Liver (tissue), 3 donors: Measurements from ENCODE around the gene LRRC36.

Source experiments
- CTCF ChIP-seq: fragments of 150-350 bp; IDR thresholded peaks from 2 replicates; pipeline ENCODE4 v1.5.1; 2017; ENCODE audit warnings: improper control_type of control experiment, low read depth, low read length; ENCODE audit not compliant: missing input control
- EGR1 ChIP-seq, 2 donors: IDR thresholded peaks; 2 replicates each; pipeline ENCODE4 v1.6.1; 2016 to 2018; ENCODE audit warnings: antibody characterized with exemption in 2 of 2, low read depth in 2 of 2
- FOXA1 ChIP-seq: IDR thresholded peaks from 2 replicates; pipeline ENCODE4 v1.6.1; 2016; ENCODE audit warnings: antibody characterized with exemption
- GABPA ChIP-seq, 2 donors: IDR thresholded peaks in 1 of 2; conservative IDR thresholded peaks in 1 of 2; 2 replicates each; pipeline ENCODE4 v1.6.1; 2016; ENCODE audit warnings: antibody characterized with exemption in 2 of 2, mild to moderate bottlenecking in 1 of 2, moderate library complexity in 1 of 2
- HNF4G ChIP-seq: IDR thresholded peaks from 2 replicates; pipeline ENCODE4 v1.6.1; 2016; ENCODE audit warnings: antibody characterized with exemption
- JUND ChIP-seq, 2 donors: IDR thresholded peaks; 2 replicates each; pipeline ENCODE4 v1.6.1; 2016; ENCODE audit warnings: antibody characterized with exemption in 2 of 2
- MAX ChIP-seq: IDR thresholded peaks from 2 replicates; pipeline ENCODE4 v1.6.1; 2016; ENCODE audit warnings: antibody characterized with exemption
- RAD21 ChIP-seq, 2 donors: IDR thresholded peaks; 2 replicates each; pipeline ENCODE4 v1.6.1; 2016; ENCODE audit warnings: antibody characterized with exemption in 2 of 2, mild to moderate bottlenecking in 2 of 2
- REST ChIP-seq: IDR thresholded peaks from 2 replicates; pipeline ENCODE4 v1.6.1; 2016; ENCODE audit warnings: antibody characterized with exemption, mild to moderate bottlenecking
- RXRA ChIP-seq, 2 donors: IDR thresholded peaks; 2 replicates each; pipeline ENCODE4 v1.6.1; 2017 to 2018; ENCODE audit warnings: antibody characterized with exemption in 2 of 2, mild to moderate bottlenecking in 1 of 2
- SP1 ChIP-seq: IDR thresholded peaks from 2 replicates; pipeline ENCODE4 v1.6.1; 2018; ENCODE audit warnings: antibody characterized with exemption, mild to moderate bottlenecking
- TAF1 ChIP-seq: conservative IDR thresholded peaks from 2 replicates; pipeline ENCODE4 v1.6.1; 2016; ENCODE audit warnings: antibody characterized with exemption, mild to moderate bottlenecking
- YY1 ChIP-seq: IDR thresholded peaks from 2 replicates; pipeline ENCODE4 v1.6.1; 2016; ENCODE audit warnings: antibody characterized with exemption, mild to moderate bottlenecking
- ZBTB33 ChIP-seq: IDR thresholded peaks from 2 replicates; pipeline ENCODE4 v1.6.1; 2016; ENCODE audit warnings: antibody characterized with exemption
- donor health status: healthy.
- donor health status: healthy.

- TF ChIP-seq CTCF (no peak), MAX (no peak), SP1 (no peak), TAF1 (no peak), JUND (IDR thresholded peaks at IDR 0.05) (no peak), RAD21 (IDR thresholded peaks at IDR 0.05) (no peak), EGR1 (IDR thresholded peaks at IDR 0.05; ENCODE audit: low read depth in 2 of 2) (no peak), ZBTB33 (no peak), REST (no peak), RXRA (IDR thresholded peaks at IDR 0.05) (no peak), HNF4G (no peak), GABPA (IDR thresholded peaks at IDR 0.05 in 1 of 2, conservative IDR thresholded peaks at IDR 0.05 in 1 of 2) (no peak), FOXA1 (no peak), YY1 (no peak)
Measured at GRCh38 chr16:67299269-67299668, 27.3 kb upstream of the LRRC36 start.
